Astrocyte (in vitro differentiated cells and primary cell): ENCODE measurements around the gene LY6G6D.

Source experiments
- CTCF ChIP-seq: IDR thresholded peaks from 2 replicates; pipeline ENCODE4 v1.5.1; 2011; ENCODE audit warnings: low read depth, mild to moderate bottlenecking, inconsistent platforms, low read length, moderate library complexity; ENCODE audit not compliant: insufficient read depth
- EZH2 ChIP-seq: IDR thresholded peaks from 2 replicates; pipeline ENCODE4 v1.6.1; 2012; ENCODE audit warnings: mild to moderate bottlenecking, low read length, inconsistent platforms; ENCODE audit not compliant: insufficient read depth

GRCh38 chr6:31723980-31724691, 9.0 kb downstream of the LY6G6D start:
- TF ChIP-seq CTCF = no peak
- no peak for TF ChIP-seq EZH2
